Measurements from ENCODE around the gene MAP1S.

The MAP1S gene

DNA sequence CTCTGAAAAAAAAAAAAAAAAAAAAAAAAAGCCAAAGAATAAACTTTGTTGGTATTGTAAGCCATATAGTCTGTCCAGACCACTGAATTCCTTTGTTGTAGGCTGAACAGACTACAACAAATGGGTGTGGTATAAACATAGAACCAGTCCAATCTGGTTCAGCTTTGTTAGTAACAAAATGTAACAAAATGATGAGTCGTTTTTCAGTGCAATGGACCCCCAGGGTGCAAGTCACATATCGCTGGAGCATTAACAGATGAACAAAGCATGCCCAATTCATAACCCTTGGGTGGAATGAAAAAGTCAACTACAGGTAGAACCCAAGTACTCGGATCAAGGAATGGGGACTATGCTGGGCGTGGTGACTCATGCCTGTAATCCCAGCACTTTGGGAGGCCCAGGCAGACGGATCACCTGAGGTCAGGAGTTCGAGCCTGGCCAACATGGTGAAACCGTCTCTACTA, 18.4 kb downstream of the MAP1S start:
- no peak for DNase-seq

DNA sequence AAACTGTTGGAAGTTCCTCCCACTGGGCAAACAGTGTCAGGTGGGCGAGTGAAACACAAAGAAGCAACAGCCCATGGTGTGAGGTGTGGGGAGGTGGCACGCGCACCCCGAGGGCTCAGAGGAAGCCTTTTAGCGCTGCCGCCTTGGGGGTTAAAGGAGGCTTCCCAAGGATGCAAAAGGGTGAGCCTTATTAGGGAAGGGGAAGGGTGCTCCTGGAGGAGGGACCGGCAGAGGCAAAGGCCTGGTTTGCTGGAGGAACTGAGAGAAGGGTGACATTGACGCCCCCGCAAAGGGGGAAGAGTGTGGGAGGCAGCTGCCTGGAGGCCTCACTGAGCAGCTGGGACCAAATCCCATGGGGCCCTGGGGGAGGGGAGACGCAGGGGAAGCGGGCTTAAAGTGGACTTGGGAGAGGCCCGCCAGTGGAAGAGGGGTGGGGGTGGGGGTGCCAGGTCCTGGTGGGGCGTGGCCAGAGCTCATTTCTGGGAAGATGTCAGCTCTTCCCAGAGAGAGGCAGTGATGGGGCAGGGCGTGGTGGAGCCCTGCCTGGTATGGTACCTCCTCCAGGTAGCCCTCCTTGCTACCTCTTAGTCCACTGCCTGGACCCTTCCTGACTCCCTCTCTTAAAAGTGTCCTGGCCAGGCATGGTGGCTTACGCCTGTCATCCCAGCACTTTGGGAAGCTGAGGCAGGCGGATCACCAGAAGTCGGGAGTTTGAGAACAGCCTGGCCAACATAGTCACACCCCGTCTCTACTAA, 20.0 kb downstream of the MAP1S start:
- no peak for DNase-seq

DNA sequence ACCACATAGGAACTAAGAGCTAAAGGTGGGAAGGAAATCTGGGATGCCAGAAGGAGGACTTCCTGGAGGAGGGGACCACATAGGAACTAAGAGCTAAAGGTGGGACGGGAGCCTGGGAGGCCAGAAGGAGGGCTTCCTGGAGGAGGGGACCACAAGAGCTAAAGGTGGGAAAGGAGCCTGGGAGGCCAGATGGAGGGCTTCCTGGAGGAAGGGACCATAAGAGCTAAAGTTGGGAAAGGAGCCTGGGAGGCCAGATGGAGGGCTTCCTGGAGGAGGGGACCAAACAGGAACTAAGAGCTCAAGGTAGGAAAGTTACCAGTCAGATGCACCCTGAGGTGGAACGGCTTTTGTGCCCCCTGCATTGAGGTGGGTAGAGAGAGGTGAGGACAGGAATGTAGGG, 22.2 kb downstream of the MAP1S start:
- DNase-seq = no peak

DNA sequence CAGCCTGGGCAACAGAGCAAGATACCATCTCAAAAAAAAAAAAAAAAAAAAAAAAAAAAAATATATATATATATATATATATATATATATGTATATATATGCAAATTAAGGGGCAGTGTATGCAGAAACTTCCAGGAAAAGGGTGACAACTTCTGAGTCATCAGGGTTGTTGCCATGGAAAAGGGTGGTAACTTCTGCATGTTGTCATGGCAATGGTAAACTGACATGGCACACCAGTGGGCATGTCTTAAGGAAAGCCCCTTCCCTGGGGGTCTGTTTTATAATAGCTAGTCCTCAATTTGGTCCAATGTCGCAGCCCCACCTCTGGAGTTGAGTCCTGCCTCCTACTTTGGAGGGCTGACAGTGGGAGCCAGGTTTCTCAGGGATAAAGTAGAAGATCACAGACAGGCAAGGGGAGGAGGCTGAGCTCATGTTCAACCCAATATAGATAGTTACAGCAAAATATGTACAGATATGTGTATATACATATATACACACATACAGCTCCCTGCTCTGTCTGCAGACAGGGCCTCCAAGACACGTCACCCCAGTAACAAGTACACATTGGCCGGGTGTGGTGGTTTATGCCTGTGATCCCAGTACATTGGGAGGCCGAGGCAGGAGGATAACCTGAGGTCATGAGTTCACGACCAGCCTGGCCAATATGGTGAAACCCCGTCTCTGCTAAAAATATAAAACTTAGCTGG, 24.7 kb downstream of the MAP1S start:
- DNase-seq = no peak

DNA sequence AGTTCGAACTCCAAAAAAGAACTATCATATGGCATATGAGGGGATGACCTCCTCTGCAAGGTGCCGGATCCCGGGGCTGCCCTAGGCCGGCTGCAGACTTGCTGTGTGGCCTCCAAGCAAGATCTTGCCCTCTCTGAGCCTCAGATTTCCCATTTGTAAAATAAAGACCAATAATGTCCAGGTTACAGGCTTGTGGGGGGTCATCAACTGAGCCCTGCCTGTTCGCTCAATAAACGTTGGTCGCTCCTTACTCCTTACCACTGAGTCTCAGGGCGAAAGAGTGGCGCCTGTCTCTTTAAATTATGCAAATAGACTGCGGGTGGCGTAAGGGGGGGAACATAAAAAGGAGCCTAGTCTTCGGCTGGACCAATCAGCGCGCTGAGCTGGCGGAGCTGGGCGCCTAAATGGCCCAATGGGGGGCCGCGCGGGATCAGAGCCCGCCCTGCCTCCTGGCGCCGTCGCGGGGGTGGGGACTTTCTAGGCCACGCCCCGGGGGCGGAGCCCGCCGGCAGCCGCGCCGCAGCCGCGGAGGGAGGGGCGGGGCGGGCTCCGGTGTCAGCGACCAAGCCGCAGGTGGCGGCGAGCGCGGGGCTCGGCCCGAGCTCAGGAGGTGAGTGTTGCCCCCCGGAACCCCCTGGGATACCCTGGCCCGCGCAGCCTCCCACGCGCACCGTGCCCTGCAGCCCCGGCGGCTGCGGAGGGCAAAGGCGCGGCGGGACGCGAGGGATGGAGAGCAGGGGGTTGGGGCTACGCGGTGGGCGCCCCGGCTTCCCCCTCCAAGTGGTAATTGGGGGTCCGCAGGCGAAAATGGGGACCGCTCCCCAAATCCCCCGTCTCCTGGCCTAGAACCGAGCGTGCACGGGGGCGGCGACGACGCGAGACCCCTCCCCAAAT, 28.2 kb downstream of the MAP1S start:
- DNase-seq = peak; percentile 95

DNA sequence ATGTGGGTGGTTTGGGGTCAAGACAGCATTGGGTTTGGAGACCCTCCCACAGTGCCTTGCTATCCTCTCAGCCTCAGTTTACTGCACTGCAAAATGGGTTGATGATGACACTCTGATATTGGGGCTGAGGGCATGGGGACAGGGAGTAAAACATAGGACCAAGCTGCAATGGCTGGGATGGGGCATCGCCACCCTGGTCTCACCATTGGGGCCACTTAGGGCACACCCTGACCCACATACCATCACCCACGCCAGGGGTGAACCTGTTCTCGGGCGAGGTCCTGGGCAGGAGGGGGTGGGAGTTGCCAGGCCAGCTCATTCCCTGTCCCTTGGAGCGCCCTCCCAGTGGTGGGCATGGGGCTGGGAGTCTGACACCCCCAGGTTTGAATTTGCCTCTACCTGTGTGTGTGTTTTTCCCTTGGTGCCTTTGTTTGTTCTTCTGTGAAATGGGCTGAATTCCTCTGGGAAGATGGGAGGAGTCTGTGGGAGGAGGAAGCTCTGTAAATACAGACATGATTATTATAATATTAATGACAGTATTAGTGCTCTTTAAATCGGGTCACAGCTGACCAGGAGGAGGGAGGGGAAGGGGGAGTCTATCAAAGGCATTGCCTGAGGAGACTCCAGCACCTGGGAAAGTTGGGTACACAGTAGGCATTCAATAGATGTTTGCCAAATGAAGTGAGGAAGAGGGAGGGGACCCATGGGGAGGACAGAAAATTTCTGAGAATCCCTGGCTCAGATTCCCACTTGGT, 29.8 kb downstream of the MAP1S start:
- DNase-seq = no peak

DNA sequence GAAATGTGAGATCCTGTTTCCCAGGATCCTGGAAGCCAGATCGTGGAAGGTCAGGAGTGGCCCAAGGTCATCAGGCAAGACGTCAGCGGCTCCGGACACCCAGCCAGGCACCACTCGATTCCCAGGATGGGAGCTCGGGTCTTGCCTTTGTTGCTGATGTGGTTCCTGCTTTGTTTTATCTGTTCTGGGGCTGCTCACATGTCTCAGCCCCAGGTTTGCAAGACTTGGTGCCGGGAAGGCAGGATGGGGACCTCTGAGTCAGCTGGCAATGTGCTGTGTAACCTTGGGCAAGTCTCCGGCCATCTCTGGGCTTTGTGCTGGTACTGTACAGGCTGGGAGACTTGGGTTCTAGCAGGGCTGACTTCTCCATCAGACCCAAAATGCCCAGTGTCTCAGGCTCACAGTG, 30.6 kb downstream of the MAP1S start:
- DNase-seq = peak; percentile 34

DNA sequence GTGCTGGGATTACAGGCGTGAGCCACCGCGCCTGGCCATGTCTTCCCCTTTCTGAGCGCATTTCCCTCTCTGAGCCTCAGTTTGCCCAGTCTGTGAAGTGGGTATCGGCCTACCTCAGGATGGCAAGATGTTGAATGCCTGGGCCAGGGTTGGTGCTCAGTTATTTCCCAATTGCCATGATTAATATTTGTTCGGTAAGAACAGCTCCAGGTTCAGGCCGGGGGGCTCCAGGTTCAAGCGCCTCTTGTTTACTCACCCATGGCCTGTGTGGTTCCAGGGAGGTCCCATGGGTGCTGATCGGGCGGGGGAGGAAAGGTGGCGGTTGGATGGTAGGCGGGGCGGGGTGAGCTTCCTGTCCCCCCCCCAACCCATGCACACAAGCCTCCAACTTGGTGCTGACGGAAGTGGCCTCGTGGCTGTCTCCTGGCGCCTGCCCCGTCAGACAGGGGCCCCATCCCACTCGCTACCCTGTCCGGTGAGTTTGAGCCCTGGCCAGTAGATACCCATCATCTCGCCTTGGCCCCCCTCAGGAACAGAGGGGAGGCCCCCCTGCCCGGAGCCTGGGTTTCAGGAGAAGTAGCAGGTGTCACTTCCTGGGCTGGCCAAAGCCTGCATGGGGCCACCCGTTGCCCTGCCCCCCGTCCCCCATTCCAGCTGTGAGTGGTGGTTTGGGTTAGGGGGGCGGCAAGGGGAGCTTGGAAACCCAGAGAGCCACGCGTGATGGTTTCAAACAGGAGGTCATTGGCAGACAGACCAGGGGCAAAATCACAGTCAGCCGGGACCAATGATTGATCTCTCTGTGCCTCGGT, 32.0 kb downstream of the MAP1S start, which contains the start of gene FCHO1:
Gene FCHO1, plus strand, starts transcription at position 375 of the 809 bp plus-strand sequence. CDS start 3,688 bp downstream, outside the sequence.
- peak; percentile 85 for DNase-seq

DNA sequence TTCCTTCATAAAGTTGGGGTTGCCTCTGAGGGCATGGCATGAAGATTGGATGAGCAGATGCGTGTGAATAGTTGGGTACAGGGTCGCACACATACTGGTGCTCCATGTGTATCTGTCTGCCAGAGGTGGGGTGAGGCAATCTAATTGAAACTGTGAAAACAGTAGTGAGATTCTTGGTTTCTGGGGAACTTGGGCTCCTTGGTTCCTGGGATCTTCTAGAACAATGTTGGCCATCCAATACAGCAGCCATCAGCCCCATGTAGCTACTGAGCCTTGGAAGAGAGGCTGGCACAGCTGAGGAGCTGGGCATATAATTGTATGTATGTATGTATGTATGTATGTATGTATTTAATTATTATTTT, 32.6 kb downstream of the MAP1S start:
- DNase-seq = no peak

DNA sequence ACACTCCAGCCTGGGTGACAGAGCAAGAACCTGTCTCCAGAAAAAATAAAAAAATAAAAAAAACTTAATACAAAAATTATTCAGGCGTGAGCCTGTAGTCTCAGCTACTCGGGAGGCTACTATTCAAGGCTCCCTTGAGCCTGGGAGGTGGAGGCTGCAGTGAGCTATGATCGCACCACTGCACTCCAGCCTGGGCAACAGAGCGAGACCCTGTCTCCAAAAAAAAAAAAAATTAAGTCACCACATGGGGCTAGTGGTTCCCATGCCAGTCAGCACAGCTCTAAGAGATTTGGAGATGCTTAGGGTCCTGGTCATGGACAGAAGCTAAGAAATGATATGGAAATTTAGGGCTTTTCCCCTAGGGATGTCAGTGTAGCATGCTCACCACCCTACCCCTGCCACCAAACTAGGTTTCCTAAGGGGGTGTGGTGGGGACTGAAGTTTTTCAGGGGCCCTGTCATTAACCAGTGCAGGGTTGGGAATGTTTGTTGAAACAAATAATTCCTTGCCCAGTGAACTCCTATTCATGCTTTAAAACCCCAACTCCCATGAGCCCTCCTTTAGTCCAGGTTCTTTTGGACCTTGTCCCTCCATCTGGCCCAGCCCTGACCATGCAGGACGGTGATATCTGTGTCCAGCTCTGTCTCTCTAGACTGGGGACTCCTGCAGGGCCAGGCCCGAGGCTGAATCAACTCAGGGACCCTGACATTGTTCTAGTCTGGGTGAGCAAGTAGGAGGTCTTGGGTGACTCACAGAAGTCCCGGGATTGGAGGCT, 33.8 kb downstream of the MAP1S start:
- DNase-seq = no peak

DNA sequence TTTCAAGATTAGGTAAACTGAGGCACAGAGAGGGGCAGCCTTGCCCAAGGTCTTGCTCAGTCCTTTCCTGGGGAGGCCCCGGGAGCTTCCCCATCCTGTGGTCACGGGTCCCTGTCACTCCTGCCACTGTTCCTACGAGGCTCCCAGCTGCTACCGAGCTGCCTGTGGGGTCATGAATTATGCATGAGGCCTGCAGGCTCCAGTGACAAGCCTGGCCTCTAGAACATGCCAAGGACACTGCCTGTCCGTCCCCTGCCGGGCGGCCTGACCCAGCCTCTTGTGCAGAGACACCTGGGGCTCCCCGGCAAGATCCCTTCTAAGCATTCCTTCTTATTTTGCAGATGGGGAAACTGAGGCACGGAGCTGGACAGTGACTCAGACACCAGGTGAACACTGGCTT, 34.7 kb downstream of the MAP1S start:
- no peak for DNase-seq

DNA sequence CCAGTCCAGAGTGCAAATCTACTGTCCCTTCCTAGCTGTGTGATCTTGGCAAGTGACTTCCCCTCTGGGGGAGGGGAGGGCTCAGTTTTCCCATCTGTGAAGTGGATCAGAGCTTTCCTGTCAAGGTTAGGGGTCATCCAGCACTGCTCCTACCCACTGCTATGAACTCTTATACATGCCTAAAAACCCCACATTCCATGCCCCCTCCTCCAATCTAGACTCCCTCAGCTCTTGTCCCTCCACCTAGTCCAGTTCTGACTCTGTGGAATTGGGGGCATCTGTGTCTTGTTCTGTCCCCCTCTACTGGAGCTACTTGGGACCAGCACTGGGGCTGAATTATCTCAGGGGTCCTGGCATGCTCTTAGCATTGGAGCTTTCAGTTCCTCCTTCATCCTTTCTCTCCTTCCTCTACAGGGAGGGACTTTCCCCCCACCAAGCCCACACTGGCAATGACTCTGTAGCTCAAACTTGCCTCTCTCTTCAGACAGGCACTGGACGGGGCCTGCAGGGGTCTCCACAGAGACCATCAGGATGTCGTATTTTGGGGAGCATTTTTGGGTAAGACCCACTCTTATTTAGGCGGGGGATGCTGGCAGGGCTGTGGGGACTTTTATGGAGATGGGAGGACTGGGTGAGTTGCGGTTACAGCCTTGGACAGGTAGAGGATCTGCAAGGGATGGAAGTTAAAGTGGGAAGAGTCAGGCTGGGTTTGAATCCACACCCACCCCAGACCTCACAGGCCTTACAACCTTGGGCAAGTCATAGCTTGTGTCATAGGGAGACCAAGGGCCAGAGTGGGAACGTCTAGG, 35.6 kb downstream of the MAP1S start:
- DNase-seq = no peak

DNA sequence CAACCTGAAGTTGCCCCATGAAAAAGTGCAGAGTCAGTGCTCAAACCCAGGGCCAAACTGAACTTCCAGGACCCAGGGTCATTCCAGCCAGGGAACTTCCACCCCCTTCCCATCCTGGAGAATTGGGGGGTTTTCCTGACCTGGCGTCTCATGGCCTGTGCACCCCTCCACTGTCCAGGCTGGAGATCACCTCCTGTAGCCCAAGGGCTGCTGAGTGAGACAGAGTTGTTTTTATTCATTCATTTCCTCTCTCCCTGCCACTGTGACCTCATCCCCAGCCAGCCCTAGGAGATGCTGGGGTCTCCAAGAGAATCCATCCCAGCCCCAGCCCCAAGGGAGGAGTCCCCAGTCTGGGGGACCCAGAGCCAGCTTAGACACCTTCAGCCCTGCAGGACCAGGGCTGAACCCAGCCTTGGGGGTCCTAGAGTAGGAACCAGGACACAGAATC, 36.2 kb downstream of the MAP1S start:
- DNase-seq = no peak

DNA sequence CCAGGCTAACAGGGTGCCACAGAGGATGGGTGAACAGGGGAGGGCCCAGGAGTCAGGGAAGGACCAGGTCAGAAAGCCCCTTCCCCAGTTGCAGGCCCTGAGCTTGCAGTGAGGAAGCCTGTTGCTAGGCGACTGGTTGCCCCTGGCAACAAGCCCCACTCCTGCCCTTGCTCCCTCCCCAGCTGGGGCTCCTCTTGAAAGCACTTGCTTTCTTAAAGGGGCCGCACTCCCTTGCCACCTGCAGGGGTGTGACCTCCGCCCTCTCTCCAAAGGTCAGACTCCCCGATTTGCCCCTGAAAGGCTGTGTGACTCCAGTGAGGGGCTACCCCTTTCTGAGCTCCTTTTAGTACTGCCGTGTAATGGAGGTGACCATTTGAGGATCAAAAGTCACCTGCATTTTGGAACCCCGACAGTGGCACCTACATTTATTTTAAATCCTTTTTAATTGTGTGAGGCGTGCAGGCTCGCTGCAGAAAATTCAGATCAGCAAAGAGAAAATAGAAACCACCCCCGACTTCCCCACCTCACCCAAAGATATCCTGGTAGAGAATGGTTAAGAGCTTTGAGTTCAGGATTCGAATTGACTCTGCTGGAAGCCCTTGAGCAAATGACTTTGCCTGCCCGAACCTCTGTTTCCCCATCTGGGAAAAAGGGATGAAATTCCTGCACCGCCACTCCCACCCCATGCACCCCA, 36.8 kb downstream of the MAP1S start:
- peak; percentile 25 for DNase-seq

DNA sequence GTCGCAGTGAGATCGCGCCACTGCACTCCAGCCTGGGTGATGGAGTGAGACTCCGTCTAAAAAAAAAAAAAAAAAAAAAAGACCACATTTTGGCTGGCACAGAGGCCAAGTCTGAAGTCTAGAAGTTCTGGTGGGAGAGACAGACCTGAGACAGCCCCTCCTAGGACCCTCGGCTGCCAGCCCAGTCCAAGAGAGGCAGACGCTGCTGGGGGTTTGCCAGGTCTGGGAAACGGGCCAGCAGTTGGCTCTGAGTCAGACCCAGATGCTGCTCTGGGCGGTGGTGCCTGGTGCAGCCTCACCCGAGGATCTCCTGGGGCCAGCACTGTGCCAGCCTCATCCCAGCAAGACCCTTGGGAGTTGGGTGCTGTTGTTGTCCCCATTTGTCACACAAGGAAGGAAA, 37.8 kb downstream of the MAP1S start:
- no peak for DNase-seq

DNA sequence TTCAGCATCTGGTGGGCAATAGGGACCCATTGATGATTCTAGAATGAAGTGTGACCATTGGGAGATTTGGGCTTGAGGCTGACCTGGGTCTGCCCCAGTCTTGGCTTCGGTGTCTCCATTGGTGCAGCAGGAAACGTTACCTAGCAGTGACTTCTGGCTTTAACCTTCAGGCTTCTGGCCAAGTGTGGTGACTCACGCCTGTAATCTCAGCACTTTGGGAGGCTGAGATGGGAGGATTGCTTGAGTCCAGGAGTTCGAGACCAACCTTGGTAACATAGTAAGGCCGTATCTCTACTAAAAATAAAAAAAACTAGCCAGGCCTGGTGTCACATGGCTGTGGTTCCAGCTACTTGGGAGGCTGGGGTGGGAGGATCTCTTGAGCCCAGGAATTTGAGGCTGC, 39.2 kb downstream of the MAP1S start:
- DNase-seq = no peak

DNA sequence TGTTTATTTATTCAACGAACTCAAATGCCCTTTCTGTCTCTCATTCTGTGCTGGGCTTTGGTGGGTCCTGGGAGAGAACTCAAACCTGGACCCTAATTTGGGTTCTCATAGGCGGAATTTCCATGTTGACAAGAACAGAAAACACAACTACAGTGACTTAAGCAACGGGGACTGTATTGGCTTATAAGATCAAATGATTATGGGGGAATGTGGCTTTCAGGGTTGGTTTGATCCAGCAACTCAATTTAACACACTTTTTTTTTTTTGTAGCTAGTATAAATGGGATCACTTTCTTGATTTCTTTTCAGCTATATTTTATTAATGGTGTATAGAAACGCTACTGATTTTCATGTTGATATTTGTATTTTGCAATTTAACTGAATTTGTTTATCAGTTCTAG, 41.9 kb downstream of the MAP1S start:
- DNase-seq = no peak

DNA sequence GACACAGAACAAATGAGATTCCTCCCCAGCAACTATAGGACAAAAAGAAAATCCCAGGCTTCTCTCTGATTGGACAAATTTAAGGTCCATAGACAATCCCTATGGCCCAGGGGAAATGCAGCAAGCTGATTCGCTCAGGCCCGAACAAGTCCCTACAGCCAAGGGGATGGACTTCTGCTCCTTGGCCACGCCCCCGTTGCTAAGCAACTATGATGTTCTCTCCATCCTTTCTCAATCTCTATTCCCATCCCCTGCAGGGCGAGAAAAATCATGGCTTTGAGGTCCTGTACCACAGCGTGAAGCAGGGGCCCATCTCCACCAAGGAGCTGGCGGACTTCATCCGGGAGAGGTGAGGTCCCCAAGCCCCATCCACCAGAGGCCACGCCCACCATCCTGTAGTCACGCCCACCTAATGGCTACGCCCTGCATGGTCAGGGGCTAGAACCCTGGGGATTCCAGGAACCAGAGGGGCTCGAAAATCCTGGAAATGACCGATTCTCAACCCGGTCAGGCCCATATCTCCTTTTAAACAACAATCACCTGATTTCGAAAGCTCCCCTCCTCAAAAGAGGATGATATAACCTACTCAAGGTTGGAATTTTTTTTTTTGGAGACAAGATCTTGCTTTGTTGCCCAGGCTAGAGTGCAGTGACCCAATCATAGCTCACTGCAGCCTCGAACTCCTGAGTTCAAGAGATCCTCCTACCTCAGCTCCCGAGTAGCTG, 43.4 kb downstream of the MAP1S start:
- DNase-seq = no peak

DNA sequence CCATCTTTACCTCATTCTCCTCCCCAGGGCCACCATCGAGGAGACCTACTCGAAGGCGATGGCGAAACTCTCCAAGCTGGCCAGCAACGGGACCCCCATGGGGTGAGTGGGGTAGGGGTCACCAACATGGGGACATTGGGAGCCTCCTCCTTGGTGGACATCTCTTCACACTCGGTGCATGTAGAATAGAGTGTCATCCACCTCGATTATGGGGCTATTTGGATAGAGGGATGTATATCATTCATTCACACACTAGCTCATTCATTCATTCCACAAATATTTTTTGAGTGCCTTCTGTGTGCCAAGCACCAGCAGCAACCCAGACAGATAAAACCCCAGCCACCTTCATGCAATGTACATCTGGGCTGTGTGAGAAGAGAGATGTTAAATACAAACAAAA, 45.1 kb downstream of the MAP1S start:
- no peak for DNase-seq
